ENCODE results near the gene RBFOX2.

GRCh38 chr22:35977136-35977535, 51.5 kb downstream of the RBFOX2 start:
- TF ChIP-seq EZH2 (IDR thresholded peaks at IDR 0.05; ENCODE audit: borderline replicate concordance, low read length) (no peak), CTCF (IDR thresholded peaks at IDR 0.05; ENCODE audit: low read length) (no peak)

Data from OCI-LY1 (cell line).